Subcutaneous adipose tissue (tissue), 4 donors: ENCODE data around the gene PARD3. TPM values are rescaled to one million over a fixed set of nuclear protein-coding genes. Genes with fewer than 3 reads are reported as not detected.

Experiments
- total RNA-seq, 4 donors: library from RNA; depleted of rRNA; stranded (reverse); fragments of >200 nt; gene quantifications; one replicate each; pipeline ENCODE4 v1.1.0, GENCODE V29; 2016
- TF ChIP-seq, protein P1 (sequence below): fragments of 450-650 bp; IDR thresholded peaks from one replicate; pipeline ENCODE4 v1.5.1; 2016; ENCODE audit warnings: low read depth, mild to moderate bottlenecking, control low read depth, antibody characterized with exemption, moderate library complexity

Gene PARD3
- total RNA-seq, 4 donors from 2014 or later = 39.4 to 70.3 (median 45.0) TPM

GRCh38 chr10:34343764-34344163, 471.3 kb downstream of the PARD3 start:
- TF ChIP-seq, protein P1, sequence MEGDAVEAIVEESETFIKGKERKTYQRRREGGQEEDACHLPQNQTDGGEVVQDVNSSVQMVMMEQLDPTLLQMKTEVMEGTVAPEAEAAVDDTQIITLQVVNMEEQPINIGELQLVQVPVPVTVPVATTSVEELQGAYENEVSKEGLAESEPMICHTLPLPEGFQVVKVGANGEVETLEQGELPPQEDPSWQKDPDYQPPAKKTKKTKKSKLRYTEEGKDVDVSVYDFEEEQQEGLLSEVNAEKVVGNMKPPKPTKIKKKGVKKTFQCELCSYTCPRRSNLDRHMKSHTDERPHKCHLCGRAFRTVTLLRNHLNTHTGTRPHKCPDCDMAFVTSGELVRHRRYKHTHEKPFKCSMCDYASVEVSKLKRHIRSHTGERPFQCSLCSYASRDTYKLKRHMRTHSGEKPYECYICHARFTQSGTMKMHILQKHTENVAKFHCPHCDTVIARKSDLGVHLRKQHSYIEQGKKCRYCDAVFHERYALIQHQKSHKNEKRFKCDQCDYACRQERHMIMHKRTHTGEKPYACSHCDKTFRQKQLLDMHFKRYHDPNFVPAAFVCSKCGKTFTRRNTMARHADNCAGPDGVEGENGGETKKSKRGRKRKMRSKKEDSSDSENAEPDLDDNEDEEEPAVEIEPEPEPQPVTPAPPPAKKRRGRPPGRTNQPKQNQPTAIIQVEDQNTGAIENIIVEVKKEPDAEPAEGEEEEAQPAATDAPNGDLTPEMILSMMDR = no peak

DNA sequence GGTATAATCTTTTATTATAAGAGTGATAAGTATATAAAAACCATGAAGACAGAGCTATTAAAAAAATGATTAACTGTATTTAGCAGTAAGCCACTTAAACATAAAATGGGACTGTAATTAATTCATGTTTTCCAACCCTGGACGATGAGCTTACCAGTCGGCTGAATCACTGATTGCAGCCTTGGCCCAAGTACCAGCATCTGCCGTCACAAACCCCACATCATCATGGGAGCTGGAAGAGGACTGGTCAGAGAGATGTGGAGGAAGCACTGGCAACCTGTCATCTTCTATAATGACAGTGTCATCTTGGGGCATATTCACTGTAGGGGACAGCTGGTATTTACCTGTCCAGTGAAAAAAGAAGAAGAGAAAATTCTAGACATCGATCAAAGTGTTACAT, 473.6 kb downstream of the PARD3 start:
- TF ChIP-seq, protein P1 = no peak

- TF ChIP-seq, protein P1 = no peak
Measured at GRCh38 chr10:34340934-34341333, 474.2 kb downstream of the PARD3 start.

- TF ChIP-seq, protein P1 = no peak
Measured at GRCh38 chr10:34339816-34340553, 475.1 kb downstream of the PARD3 start.

GRCh38 chr10:34337917-34338316, 477.2 kb downstream of the PARD3 start:
- TF ChIP-seq, protein P1 = no peak

- TF ChIP-seq, protein P1 = no peak
Measured at GRCh38 chr10:34335960-34336690, 479.0 kb downstream of the PARD3 start.

- TF ChIP-seq, protein P1 = no peak
Measured at GRCh38 chr10:34334908-34335307, 480.2 kb downstream of the PARD3 start.
